BLaER1 (cell line): ENCODE measurements around the gene CACNA2D3.
"Not testable (repeated sequence)": the region's sequence is repeated elsewhere in the genome, so short reads cannot be mapped to it uniquely, and the experiment has no call there.

Experiments
- H3K27ac ChIP-seq: shearing (Covaris generic); formaldehyde crosslinking; 2 replicates; pipeline ENCODE4 v1.8.1; 2022
- H3K27me3 ChIP-seq: shearing (Covaris generic); formaldehyde crosslinking; 2 replicates; pipeline ENCODE4 v1.8.1; 2022
- H3K36me3 ChIP-seq: shearing (Covaris generic); formaldehyde crosslinking; 2 replicates; pipeline ENCODE4 v1.8.1; 2022
- H3K4me1 ChIP-seq: shearing (Covaris generic); formaldehyde crosslinking; 2 replicates; pipeline ENCODE4 v1.8.1; 2022
- H3K4me2 ChIP-seq: shearing (Covaris generic); formaldehyde crosslinking; 2 replicates; pipeline ENCODE4 v1.8.1; 2022
- H3K4me3 ChIP-seq: shearing (Covaris generic); formaldehyde crosslinking; 2 replicates; pipeline ENCODE4 v1.8.1; 2022
- H3K9ac ChIP-seq: shearing (Covaris generic); formaldehyde crosslinking; 2 replicates; pipeline ENCODE4 v1.8.1; 2022
- H3K9me3 ChIP-seq: shearing (Covaris generic); formaldehyde crosslinking; 2 replicates; pipeline ENCODE4 v1.8.1; 2022
- H4K20me1 ChIP-seq: shearing (Covaris generic); formaldehyde crosslinking; 2 replicates; pipeline ENCODE4 v1.8.1; 2022
- Cebpa-rat ChIP-seq: shearing (Covaris generic); IDR thresholded peaks from 2 replicates; pipeline ENCODE4 v1.8.1; 2022

CACNA2D3 gene

GRCh38 chr3:54632834-54633233 lies 510.5 kb downstream of the CACNA2D3 start:
- H3K9me3 ChIP-seq = no peaks in the 10 kb centered on the region
- H3K4me2 ChIP-seq = no peak overlapping the region
- H3K4me3 ChIP-seq = no peak overlapping the region
- H3K36me3 ChIP-seq = no peaks in the 10 kb centered on the region
- no peak overlapping the region for H3K9ac ChIP-seq
- H3K27ac ChIP-seq = no peak overlapping the region
- TF ChIP-seq Cebpa-rat = no peak
- no peaks in the 10 kb centered on the region for H4K20me1 ChIP-seq
- H3K27me3 ChIP-seq = no peaks in the 10 kb centered on the region
- no peaks in the 10 kb centered on the region for H3K4me1 ChIP-seq

DNA sequence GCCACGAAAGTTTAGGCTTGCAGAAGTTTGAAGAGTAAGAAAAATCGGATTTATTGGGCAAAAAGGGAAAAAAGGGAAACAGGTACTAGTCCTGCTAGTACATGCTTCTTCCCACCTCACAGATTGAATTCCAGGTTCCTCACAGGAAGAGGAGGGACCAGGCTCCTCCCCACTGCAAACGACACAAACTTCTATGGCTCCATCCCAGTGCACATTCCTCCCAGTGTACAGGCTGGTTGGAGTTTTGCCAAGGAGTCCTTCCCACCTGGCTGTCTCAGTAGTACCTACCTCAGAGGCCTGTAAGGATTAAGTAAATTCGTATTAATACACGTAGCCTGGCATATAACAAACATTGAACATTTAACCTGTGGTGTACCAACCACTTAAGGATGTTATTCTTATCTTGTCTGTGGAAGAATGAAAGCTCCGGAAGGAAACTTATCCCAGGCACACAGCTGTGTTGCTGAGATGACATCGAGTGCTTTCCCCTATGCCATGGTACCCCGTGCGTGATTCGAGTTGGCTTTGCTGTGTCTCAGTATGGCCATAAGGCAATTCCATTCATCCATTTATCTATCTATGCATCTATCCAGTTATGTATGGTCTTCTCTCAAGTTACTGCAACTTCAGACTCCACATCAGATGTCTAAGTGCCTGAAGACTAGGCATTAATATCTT lies 511.2 kb downstream of the CACNA2D3 start:
- Histone ChIP-seq H3K4me2 (no peak overlapping the region), H3K36me3 (no peaks in the 10 kb centered on the region), H3K4me3 (no peak overlapping the region), H3K27ac (no peak overlapping the region), H4K20me1 (no peaks in the 10 kb centered on the region), H3K9ac (no peak overlapping the region), H3K9me3 (no peaks in the 10 kb centered on the region), H3K4me1 (no peaks in the 10 kb centered on the region), H3K27me3 (no peaks in the 10 kb centered on the region)
- TF ChIP-seq Cebpa-rat = no peak

GRCh38 chr3:54634122-54634469 lies 511.7 kb downstream of the CACNA2D3 start:
- Histone ChIP-seq H3K27ac (no peak overlapping the region), H3K4me3 (no peak overlapping the region), H3K9ac (no peak overlapping the region)

DNA sequence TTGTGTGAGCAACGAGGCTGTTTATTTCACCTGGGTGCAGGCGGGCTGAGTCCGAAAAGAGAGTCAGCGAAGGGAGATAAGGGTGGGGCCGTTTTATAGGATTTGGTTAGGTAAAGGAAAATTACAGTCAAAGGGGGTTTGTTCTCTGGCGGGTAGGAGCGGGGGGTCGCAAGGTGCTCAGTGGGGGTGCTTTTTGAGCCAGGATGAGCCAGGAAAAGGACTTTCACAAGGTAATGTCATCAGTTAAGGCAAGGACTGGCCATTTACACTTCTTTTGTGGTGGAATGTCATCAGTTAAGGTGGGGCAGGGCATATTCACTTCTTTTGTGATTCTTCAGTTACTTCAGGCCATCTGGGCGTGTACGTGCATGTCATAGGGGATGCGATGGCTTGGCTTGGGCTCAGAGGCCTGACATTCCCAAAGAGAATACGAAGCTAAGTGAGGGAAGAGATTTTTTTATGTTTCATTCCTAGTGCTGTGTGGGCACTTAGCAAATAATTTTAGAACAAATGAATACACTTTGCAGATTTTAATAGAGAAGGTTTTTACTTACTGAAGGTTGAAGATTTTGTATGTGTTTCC lies 517.5 kb downstream of the CACNA2D3 start:
- H3K27me3 ChIP-seq, H3K9ac ChIP-seq, H3K9me3 ChIP-seq, H4K20me1 ChIP-seq, H3K36me3 ChIP-seq, H3K4me1 ChIP-seq, H3K4me2 ChIP-seq, H3K4me3 ChIP-seq, H3K27ac ChIP-seq: not testable (repeated sequence)

More at GRCh38 chr3:54634122-54634469, 511.7 kb downstream of the CACNA2D3 start:
- H3K36me3 ChIP-seq = no peaks in the 10 kb centered on the region
- H3K4me2 ChIP-seq = no peak overlapping the region
- H3K9me3 ChIP-seq = no peaks in the 10 kb centered on the region
- H3K27me3 ChIP-seq = no peaks in the 10 kb centered on the region
- H3K4me1 ChIP-seq = no peaks in the 10 kb centered on the region
- H4K20me1 ChIP-seq = no peaks in the 10 kb centered on the region
- TF ChIP-seq Cebpa-rat = no peak

- no peak overlapping the region for H3K4me3 ChIP-seq
- H3K9ac ChIP-seq = no peak overlapping the region
Measured at GRCh38 chr3:54641226-54642014, 519.1 kb downstream of the CACNA2D3 start.

GRCh38 chr3:54642147-54642546 lies 519.8 kb downstream of the CACNA2D3 start:
- Histone ChIP-seq H3K9me3 (no peaks in the 10 kb centered on the region; the same call in none of the 2 replicates), H3K27me3 (no peaks in the 10 kb centered on the region), H3K36me3 (no peaks in the 10 kb centered on the region), H4K20me1 (no peaks in the 10 kb centered on the region), H3K4me3 (no peak overlapping the region), H3K9ac (no peak overlapping the region), H3K4me1 (no peaks in the 10 kb centered on the region), H3K27ac (no peak overlapping the region), H3K4me2 (no peak overlapping the region)
- no peak for TF ChIP-seq Cebpa-rat

More at GRCh38 chr3:54641226-54642014, 519.1 kb downstream of the CACNA2D3 start:
- no peaks in the 10 kb centered on the region for H3K36me3 ChIP-seq
- no peak overlapping the region for H3K27ac ChIP-seq
- H3K27me3 ChIP-seq = no peaks in the 10 kb centered on the region
- H4K20me1 ChIP-seq = no peaks in the 10 kb centered on the region
- H3K4me2 ChIP-seq = no peak overlapping the region
- H3K4me1 ChIP-seq = no peaks in the 10 kb centered on the region
- no peak for TF ChIP-seq Cebpa-rat
- no peaks in the 10 kb centered on the region; the same call in none of the 2 replicates for H3K9me3 ChIP-seq

DNA sequence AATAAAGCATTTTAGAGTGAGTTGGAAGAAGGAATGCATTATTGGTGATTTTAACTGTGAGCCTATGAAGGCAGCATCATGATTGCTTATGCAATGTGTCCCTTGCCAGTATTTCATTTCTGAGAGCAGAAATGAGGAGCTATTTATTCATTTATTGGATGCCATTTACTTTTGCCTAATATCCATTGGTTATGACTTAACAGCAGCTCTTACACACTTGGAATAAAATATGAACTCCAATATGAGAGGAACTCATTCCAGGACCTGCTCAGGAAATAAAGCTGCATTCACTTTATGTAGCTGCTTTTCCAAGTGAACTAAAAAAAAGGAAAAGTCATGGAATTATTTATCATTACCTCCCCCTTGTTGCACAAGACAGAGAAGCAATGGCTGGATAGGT lies 525.4 kb downstream of the CACNA2D3 start:
- Histone ChIP-seq H3K9ac (no peak overlapping the region), H3K27ac (no peak overlapping the region), H3K27me3 (no peaks in the 10 kb centered on the region), H3K4me2 (no peak overlapping the region), H4K20me1 (no peaks in the 10 kb centered on the region), H3K4me1 (no peaks in the 10 kb centered on the region), H3K9me3 (no peaks in the 10 kb centered on the region; the same call in none of the 2 replicates), H3K36me3 (no peaks in the 10 kb centered on the region), H3K4me3 (no peak overlapping the region)
- TF ChIP-seq Cebpa-rat = no peak

- Histone ChIP-seq H3K27ac (no peak overlapping the region), H3K4me3 (no peak overlapping the region)
- no peak for TF ChIP-seq Cebpa-rat
Measured at GRCh38 chr3:54649551-54649950, 527.2 kb downstream of the CACNA2D3 start.

DNA sequence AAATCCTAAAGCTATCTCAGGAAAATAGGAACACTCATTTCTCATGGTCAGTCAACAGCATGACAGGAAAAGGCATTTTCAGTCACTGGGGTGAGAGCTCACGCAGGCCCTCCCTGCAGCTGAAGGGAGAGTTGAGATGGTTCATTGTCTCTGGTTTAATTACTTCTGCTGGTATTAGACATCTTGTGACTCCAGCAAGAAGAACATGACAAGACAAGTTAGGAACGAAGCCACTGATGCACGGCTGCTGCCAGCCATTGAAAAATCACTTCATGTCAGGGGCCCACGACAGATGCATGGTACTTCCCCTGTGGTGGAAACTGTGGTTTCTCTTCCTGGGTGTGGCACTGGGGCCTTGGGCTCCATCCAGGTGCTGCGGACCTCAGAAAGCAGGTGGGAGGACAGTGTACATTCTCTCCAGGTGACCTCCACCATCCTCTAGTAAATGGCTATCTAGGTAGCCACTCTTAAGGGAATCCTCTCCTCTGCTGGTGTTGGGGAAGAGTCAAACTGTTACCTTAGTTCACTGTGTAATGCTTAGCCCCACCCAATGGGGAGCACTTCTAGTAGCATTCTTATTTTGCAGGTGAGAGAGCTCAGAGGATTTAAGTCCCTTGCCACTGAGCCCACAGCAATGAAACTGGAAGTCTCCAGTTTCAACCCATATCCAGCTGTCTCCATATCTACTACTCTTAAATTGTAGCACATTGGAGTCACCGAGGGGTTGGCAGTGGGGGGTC lies 531.3 kb downstream of the CACNA2D3 start:
- no peak for TF ChIP-seq Cebpa-rat
- Histone ChIP-seq H3K9me3 (no peaks in the 10 kb centered on the region), H3K9ac (no peak overlapping the region), H3K36me3 (no peaks in the 10 kb centered on the region), H3K27me3 (no peaks in the 10 kb centered on the region), H3K27ac (0 out of 2 replicates have a peak overlapping the region, but pooled peaks have one; percentile 2), H3K4me3 (no peak overlapping the region), H3K4me1 (peaks cover 11% of the 10 kb centered on the region), H3K4me2 (peak overlapping the region; percentile 16), H4K20me1 (no peaks in the 10 kb centered on the region)

More at GRCh38 chr3:54649551-54649950, 527.2 kb downstream of the CACNA2D3 start:
- no peak overlapping the region for H3K9ac ChIP-seq
- H3K4me1 ChIP-seq = peaks cover 11% of the 10 kb centered on the region
- H3K4me2 ChIP-seq = no peak overlapping the region
- H3K27me3 ChIP-seq = no peaks in the 10 kb centered on the region
- H4K20me1 ChIP-seq = no peaks in the 10 kb centered on the region
- H3K36me3 ChIP-seq = no peaks in the 10 kb centered on the region
- no peaks in the 10 kb centered on the region; the same call in none of the 2 replicates for H3K9me3 ChIP-seq

DNA sequence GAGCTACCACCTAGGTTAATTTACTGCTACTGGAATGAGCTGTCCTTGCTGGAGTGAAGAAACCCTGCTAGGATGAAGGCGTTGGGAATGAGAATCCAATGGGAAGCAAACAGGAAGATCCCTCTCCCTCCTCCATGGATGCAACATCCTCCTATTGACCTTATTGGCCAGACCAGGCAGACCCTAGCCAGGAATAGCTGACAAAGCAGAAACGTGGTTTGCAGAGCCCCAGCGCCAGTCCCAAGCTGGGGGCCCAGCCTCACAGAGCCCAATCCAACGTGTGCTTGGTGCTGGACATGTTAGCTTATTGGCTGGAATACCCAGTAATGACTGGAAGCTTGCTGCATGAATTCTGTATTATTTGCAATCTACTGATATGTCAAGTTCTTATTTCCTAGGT lies 532.4 kb downstream of the CACNA2D3 start:
- TF ChIP-seq Cebpa-rat = no peak
- peaks cover 11% of the 10 kb centered on the region for H3K4me1 ChIP-seq
- no peaks in the 10 kb centered on the region for H3K36me3 ChIP-seq
- H3K27me3 ChIP-seq = no peaks in the 10 kb centered on the region
- no peak overlapping the region for H3K9ac ChIP-seq
- H4K20me1 ChIP-seq = no peaks in the 10 kb centered on the region
- no peak overlapping the region for H3K4me3 ChIP-seq
- no peak overlapping the region for H3K4me2 ChIP-seq
- H3K27ac ChIP-seq = no peak overlapping the region
- no peaks in the 10 kb centered on the region for H3K9me3 ChIP-seq
